ENCODE measurements around the gene DPCD.
A peak's percentile ranks its signal among the peaks of the same experiment; 100 is the strongest.

DPCD gene

GRCh38 chr10:101597091-101597900 lies 9.2 kb downstream of the DPCD start:
- Mint-ChIP-seq H3K36me3 (ENCODE audit: low read depth) (no peaks in the 10 kb centered on the region), H3K27ac (no peak overlapping the region), H3K9me3 (no peaks in the 10 kb centered on the region), H3K4me1 (ENCODE audit: low read depth) (no peaks in the 10 kb centered on the region), H3K27me3 (no peaks in the 10 kb centered on the region), H3K4me3 (no peak overlapping the region)

DNA sequence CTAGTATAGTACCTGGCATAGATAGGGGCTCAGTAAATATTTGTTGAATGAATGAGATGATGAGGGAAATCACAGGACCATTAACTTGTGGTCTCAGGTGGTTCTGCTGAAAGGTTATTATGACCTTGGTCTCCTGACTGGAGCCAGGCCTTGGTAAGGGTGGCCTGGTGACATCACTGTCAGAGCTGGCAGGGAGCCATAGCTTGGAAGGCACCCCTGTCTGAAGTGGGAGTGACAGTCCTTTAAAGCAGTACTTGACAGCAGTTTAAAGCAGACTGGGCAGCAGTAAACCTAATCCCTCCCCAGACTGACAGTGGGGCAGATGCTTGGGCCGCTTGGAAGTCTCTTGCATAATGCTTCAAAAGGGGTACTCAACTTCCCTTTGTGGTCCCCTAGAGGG lies 13.4 kb downstream of the DPCD start:
- Mint-ChIP-seq H3K4me3 (no peak overlapping the region), H3K36me3 (ENCODE audit: low read depth) (peaks cover 8% of the 10 kb centered on the region)

DNA sequence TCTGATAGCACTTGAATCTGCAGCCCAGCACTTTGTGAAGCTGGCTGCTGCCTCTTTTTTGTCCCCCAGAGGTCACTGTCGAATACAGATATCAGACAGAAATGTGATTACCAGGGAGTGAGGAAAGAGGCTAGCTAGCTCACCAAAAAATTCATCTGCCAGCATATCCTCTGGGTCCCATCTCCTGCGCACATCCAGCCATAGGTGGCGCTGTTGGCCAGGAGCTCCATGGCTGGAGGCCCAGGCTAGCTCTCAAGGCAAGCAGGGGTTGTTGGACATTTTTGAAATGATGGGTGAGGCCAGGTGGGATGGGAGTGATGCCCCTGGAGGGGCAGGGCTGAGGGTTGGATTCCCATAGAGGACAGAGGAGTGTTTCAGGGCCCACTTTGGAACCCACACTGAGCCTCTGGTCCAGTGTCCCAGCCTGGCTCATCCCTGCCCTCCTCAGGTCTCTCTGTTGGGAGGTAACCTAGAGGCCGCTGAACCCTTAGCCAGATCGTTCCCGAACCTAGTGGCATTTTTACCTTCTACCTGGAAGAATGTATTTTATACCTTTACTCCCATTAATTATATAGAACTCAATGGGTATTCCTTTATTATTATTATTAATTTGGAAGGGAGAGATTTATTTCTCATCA lies 14.8 kb downstream of the DPCD start:
- Mint-ChIP-seq H3K9me3 (no peaks in the 10 kb centered on the region), H3K4me1 (ENCODE audit: low read depth) (no peaks in the 10 kb centered on the region)

More for the DNA sequence above, 13.4 kb downstream of the DPCD start:
- H3K9me3 Mint-ChIP-seq, result no peaks in the 10 kb centered on the region
- no peak overlapping the region for H3K27ac Mint-ChIP-seq
- H3K27me3 Mint-ChIP-seq, result no peaks in the 10 kb centered on the region
- no peaks in the 10 kb centered on the region for H3K4me1 Mint-ChIP-seq (ENCODE audit: low read depth)

DNA sequence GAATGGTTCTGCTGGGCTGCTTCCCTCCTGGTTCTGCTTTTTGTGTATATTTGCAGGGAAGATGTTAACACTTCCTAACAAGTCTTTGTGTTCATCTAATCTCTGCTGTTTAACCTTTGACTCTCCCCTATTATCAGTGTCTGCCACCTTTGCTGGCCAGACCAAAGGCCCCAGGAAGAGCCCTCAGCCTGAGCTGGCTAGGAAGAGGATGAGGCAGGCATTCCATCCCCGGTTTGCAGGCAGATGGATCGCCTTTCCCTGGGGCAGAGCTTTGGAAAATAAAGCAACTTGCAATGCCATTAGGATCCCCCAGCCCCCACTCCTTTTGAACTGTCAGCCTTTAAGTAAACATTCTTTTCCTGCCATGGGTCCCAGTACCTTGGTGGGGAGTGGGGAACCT lies 19.0 kb downstream of the DPCD start:
- Mint-ChIP-seq H3K9me3 (no peaks in the 10 kb centered on the region), H3K27me3 (no peaks in the 10 kb centered on the region), H3K36me3 (ENCODE audit: low read depth) (peaks cover 17% of the 10 kb centered on the region), H3K4me3 (no peak overlapping the region), H3K27ac (no peak overlapping the region), H3K4me1 (ENCODE audit: low read depth) (peaks cover 4% of the 10 kb centered on the region)

More for the DNA sequence above, 14.8 kb downstream of the DPCD start:
- H3K36me3 Mint-ChIP-seq (ENCODE audit: low read depth), result peaks cover 9% of the 10 kb centered on the region
- no peak overlapping the region for H3K27ac Mint-ChIP-seq
- no peak overlapping the region for H3K4me3 Mint-ChIP-seq
- no peaks in the 10 kb centered on the region for H3K27me3 Mint-ChIP-seq

- no peaks in the 10 kb centered on the region for H3K9me3 Mint-ChIP-seq
- H3K4me1 Mint-ChIP-seq (ENCODE audit: low read depth), result peaks cover 4% of the 10 kb centered on the region
- no peak overlapping the region for H3K4me3 Mint-ChIP-seq
- H3K27me3 Mint-ChIP-seq, result no peaks in the 10 kb centered on the region
- H3K36me3 Mint-ChIP-seq (ENCODE audit: low read depth), result peaks cover 17% of the 10 kb centered on the region
- no peak overlapping the region for H3K27ac Mint-ChIP-seq
These were observed 21.4 kb downstream of the DPCD start for GRCh38 chr10:101609481-101609880.

GRCh38 chr10:101611096-101611905 lies 23.2 kb downstream of the DPCD start:
- H3K4me1 Mint-ChIP-seq (ENCODE audit: low read depth), result peaks cover 4% of the 10 kb centered on the region
- H3K27me3 Mint-ChIP-seq, result no peaks in the 10 kb centered on the region
- H3K36me3 Mint-ChIP-seq (ENCODE audit: low read depth), result peaks cover 12% of the 10 kb centered on the region
- H3K27ac Mint-ChIP-seq, result peak overlapping the region; percentile 61
- H3K9me3 Mint-ChIP-seq, result no peaks in the 10 kb centered on the region
- no peak overlapping the region for H3K4me3 Mint-ChIP-seq

- Mint-ChIP-seq H3K27ac (no peak overlapping the region), H3K9me3 (no peaks in the 10 kb centered on the region), H3K4me1 (ENCODE audit: low read depth) (peaks cover 4% of the 10 kb centered on the region), H3K4me3 (no peak overlapping the region), H3K27me3 (no peaks in the 10 kb centered on the region), H3K36me3 (ENCODE audit: low read depth) (peaks cover 8% of the 10 kb centered on the region)
These were observed 24.0 kb downstream of the DPCD start for GRCh38 chr10:101612086-101612485.

GRCh38 chr10:101612872-101613271 lies 24.8 kb downstream of the DPCD start:
- Mint-ChIP-seq H3K27ac (no peak overlapping the region), H3K36me3 (ENCODE audit: low read depth) (peaks cover 8% of the 10 kb centered on the region), H3K4me3 (no peak overlapping the region), H3K9me3 (no peaks in the 10 kb centered on the region), H3K4me1 (ENCODE audit: low read depth) (peaks cover 4% of the 10 kb centered on the region), H3K27me3 (no peaks in the 10 kb centered on the region)

GRCh38 chr10:101613646-101614045 lies 25.5 kb downstream of the DPCD start:
- H3K27me3 Mint-ChIP-seq, result no peaks in the 10 kb centered on the region
- H3K27ac Mint-ChIP-seq, result no peak overlapping the region
- H3K4me1 Mint-ChIP-seq (ENCODE audit: low read depth), result peaks cover 4% of the 10 kb centered on the region
- peaks cover 8% of the 10 kb centered on the region for H3K36me3 Mint-ChIP-seq (ENCODE audit: low read depth)
- H3K4me3 Mint-ChIP-seq, result no peak overlapping the region
- H3K9me3 Mint-ChIP-seq, result no peaks in the 10 kb centered on the region

DNA sequence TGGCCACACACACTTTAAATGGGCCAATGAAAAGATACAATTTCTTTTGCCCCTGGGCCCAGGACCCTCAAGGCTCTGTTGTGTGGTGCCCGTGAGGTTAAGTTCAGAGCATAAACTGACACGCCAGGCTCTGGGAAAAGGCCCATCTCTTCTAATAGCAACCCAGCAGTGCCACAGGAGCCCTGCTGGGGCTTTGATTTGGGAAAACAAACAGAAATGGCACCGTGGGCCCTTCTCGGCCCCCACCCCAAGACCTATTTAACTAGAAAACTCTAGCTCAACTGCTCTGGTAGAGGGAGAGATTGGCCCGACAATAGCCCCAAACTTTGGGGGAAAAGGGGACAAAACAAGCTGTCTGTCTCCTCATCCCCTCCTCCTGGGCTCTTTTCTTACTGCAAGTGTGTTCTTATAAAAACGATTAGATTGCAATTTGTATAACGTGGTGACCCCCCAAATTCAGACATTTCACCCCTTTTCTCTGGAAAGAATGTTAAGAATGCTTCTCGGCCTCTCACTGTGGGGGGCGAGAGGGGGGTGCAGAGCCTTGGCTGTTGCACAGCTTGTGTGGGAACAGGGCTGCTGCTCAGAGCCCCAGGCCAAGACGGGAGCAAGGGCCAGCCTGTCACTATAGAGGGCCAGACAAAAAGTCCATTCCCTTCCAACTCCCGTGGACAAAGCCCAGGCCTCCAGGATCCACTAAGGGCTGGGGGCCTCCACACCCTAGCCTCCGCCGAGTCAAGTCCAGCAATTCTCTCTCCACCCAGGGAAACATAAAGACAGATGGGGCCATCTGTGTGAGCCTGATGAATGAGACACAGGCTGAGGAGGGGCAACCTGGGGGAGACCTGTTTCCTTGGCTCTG lies 26.8 kb downstream of the DPCD start:
- peaks cover 4% of the 10 kb centered on the region for H3K36me3 Mint-ChIP-seq (ENCODE audit: low read depth)
- no peak overlapping the region for H3K27ac Mint-ChIP-seq
- no peak overlapping the region for H3K4me3 Mint-ChIP-seq

GRCh38 chr10:101615525-101616116 lies 27.5 kb downstream of the DPCD start:
- Mint-ChIP-seq H3K27ac (no peak overlapping the region), H3K4me1 (ENCODE audit: low read depth) (peaks cover 4% of the 10 kb centered on the region), H3K36me3 (ENCODE audit: low read depth) (no peaks in the 10 kb centered on the region)

More for the DNA sequence above, 26.8 kb downstream of the DPCD start:
- H3K4me1 Mint-ChIP-seq (ENCODE audit: low read depth), result peaks cover 4% of the 10 kb centered on the region
- H3K9me3 Mint-ChIP-seq, result no peaks in the 10 kb centered on the region
- H3K27me3 Mint-ChIP-seq, result no peaks in the 10 kb centered on the region

GRCh38 chr10:101616415-101617101 lies 28.4 kb downstream of the DPCD start:
- H3K4me1 Mint-ChIP-seq (ENCODE audit: low read depth), result peaks cover 3% of the 10 kb centered on the region
- H3K27ac Mint-ChIP-seq, result no peak overlapping the region
- H3K36me3 Mint-ChIP-seq (ENCODE audit: low read depth), result peaks cover 4% of the 10 kb centered on the region
- H3K4me3 Mint-ChIP-seq, result no peak overlapping the region
- no peaks in the 10 kb centered on the region for H3K9me3 Mint-ChIP-seq
- no peaks in the 10 kb centered on the region for H3K27me3 Mint-ChIP-seq

More at GRCh38 chr10:101615525-101616116, 27.5 kb downstream of the DPCD start:
- Mint-ChIP-seq H3K9me3 (no peaks in the 10 kb centered on the region), H3K27me3 (no peaks in the 10 kb centered on the region), H3K4me3 (no peak overlapping the region)

DNA sequence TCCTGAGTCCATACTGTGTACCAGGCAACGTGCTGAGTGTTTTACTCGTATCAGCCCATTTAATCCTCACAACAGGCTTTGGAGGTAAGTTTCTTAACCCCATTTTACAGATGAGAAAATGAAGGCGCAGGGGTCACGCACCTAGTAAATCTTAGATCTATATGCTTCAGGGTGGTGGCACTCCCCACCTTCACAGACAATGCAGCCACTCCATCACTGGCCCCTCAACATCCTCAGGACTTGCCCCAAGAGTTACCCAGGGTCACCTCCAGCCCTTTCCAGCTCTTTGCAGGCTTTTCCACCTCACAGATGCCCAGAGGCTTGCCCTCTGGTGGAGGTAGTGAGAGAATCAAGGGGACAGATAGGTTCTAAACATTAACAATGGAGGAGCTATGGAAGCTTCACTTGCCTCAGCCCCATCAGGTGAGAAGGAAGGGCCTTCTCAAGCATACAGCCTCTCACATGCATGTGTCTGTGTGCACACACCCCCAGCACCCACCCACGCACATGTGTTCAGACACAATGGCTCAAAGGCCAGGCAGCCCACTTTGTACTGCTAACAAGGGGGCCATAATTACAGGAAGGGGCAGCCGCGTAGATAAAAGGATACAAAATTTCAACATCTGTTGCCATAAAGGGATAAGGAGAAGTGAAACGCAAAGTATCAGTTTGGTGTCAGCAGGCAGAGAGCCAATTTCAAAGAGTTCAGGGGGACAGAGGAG lies 29.1 kb downstream of the DPCD start:
- Mint-ChIP-seq H3K9me3 (no peaks in the 10 kb centered on the region), H3K4me1 (ENCODE audit: low read depth) (no peaks in the 10 kb centered on the region), H3K4me3 (no peak overlapping the region), H3K36me3 (ENCODE audit: low read depth) (peaks cover 10% of the 10 kb centered on the region), H3K27me3 (no peaks in the 10 kb centered on the region), H3K27ac (peak overlapping the region; percentile 14)

All from stimulated activated naive CD8-positive, alpha-beta T cell treated with anti-CD3 and anti-CD28 coated beads, Interleukin-15, Interleukin-2, amounts not matched to agents 100 ng/mL and 50 ng/mL, for 24 hours (primary cell).